Islet precursor cell (in vitro differentiated cells): ENCODE data around the gene ZNF417.
"Not testable (repeated sequence)": the region's sequence is repeated elsewhere in the genome, so short reads cannot be mapped to it uniquely, and the experiment has no call there.

Source experiments
- DNase-seq: peaks from one replicate; pipeline ENCODE4 v3.0.0-alpha.2; 2018

The ZNF417 gene

DNA sequence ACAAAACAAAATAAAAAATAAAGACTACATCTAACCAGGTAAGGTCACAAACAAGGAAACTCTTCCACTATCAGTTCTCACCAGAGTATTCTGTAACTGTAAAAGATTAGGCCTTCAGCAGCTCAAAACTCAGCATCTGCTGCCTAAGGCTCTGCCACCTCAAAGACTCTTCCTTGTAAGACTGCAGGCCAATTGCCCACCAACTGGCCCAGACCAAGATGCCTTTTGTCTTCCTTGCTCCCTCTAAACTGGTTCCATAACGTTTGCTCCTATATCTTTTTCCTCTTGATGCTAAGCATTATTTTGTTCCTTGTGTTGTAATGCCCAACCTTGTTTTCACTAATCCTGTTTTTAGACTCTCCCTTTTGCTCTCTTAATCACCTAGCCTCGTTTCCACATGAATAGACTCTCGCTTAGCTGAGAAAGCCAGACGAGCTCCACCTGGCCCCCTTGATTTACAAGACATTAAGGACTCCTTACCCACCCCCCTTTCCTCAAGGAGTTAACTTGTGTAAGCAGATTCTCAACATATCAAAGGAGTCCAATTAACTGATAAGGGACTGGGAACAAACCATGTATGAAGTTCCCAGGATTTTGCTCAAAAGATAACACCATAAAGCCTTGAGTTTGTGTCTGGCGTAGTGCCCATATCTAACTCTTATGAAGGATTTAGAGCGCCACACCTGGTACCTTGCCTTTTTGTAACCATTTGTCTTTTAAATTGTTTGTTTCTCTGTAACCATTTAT is 29.0 kb downstream of the ZNF417 start:
- no peak for DNase-seq

DNA sequence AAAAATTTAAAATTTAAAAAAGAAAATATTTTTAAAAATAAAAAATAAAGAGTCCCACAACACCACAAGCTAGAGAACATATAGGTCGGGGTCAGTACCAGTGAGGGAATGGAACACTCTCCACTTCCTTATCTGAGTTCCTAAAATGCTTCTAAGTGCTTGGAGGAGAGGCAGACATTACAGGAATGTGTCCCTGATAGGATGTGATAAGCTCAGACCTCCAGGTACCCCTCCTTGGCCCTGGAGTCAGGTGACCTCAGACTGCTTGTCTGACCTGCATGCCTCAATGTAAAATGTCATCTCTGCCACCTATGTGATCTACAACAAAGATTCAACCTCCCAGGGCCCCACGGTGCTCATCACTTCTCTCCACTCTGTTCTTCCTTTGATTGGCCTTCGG is 30.3 kb downstream of the ZNF417 start:
- DNase-seq: no peak

DNA sequence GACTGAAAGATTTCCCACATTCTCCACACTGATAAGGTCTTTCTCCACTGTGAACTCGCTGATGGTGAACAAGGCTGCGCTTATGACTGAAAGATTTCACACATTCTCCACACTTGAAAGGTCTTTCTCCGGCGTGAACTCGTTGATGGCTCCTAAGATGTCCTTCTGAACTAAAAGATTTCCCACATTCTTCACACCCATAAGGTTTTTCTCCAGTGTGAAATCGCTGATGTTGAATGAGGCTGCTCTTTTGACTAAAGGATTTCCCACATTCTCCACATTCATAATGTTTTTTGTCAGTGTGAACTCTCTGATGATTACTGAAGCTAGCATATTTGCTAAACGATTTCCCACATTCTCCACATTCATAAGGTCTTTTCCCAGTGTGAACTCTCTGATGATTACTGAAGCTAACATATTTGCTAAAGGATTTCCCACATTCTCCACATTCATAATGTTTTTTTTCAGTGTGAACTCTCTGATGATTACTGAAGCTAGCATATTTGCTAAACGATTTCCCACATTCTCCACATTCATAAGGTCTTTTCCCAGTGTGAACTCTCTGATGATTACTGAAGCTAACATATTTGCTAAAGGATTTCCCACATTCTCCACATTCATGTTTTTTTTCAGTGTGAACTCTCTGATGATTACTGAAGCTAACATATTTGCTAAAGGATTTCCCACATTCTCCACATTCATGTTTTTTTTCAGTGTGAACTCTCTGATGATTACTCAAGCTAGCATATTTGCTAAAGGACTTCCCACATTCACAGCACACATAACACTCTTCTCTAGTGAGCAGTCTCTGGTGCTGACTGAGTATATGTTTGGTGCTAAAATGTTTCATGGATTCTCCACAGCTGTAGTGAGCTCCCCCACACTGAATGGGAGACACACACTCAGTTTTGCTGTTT is 42.3 kb downstream of the ZNF417 start:
- DNase-seq: not testable (repeated sequence)

DNA sequence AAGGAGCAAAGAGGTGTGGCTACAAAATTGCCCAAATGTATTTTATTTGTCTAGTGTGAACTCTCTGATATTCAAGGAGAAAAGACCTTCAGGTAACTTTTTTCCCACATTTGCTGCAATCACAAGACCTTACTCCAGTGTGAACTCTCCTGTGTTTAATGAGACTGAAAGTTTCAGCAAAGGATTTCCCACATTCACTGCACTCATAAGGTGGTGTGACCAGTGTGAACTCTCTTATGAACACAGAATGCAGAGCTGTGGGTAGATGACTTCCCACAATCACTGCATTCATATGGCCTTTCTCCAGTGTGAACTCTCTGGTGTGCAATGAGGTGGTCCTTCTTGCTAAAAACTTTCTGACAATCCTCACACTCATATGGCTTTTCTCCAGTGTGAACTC is 43.9 kb downstream of the ZNF417 start:
- no peak for DNase-seq

DNA sequence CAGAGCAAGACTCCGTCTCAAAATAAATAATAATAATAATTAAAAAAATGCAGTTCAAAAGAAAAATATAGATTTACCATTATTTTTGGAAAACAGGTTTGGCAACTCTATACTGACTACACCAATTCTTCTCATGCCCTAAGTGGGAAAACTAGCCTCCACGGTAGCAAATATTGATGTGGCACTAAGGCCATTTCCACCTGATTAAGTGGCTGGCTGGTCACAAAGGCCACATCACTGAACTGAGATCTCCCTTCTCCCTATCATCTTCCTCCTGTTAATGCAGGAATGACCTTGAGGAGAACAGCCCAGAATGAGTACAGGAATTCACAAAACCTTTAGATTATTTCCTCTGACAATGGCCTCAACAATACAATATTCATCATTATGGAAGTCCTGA is 46.2 kb downstream of the ZNF417 start:
- DNase-seq: no peak

DNA sequence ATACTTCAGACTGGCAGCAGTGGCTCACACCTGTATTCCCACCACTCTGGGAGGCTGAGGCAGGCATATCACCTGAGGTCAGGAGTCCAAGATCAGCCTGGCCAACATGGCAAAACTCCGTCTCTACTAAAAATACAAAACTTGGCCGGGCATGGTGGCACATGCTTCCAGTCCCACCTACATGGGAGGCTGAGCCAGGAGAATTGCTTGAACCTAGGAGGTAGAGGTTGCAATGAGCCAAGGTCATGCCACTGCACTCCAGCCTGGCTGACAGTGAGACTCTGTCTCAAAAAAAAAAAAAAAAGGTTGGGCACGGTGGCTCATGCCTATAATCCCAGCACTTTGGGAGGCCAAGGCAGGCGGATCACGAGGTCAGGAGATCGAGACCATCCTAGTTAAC is 46.7 kb downstream of the ZNF417 start:
- not testable (repeated sequence) for DNase-seq

DNA sequence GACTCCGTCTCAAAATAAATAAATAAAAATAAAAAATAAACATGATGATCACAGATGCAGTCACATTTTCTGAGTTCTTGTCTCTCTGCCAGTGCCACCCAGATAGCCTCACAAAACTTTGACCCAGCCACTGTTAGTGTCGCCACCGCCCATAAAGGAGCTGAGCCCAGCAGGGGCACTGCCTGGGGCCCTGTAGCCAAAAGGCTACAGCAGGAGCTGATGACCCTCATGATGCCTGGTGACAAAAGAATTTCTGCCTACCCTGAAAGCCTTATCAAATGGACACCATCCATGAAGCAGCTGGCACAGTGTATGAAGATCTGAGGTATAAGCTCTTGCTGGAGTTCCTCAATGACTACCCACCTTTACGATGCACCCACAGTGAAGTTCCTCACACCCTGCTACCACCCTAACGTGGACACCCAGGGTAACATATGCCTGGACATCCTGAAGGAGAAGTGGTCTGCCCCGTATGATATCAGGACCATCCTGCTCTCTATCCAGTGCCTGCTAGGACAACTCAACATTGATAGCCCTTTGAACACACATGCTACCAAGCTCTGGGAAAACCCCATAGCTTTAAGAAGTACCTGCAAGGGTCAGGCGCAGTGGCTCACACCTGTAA is 48.4 kb downstream of the ZNF417 start:
- DNase-seq: no peak
